DND-41 (cell line): ENCODE data around the gene TMEM128.
"Not testable (repeated sequence)": the region's sequence is repeated elsewhere in the genome, so short reads cannot be mapped to it uniquely, and the experiment has no call there.

Source experiments
- EZH2 ChIP-seq: IDR thresholded peaks from 3 replicates; pipeline ENCODE4 v1.6.1; 2012; ENCODE audit warnings: borderline replicate concordance, low read depth, mild to moderate bottlenecking, moderate library complexity, low read length, inconsistent platforms; ENCODE audit not compliant: severe bottlenecking
- TF ChIP-seq, protein P1 (sequence below): IDR thresholded peaks from 2 replicates; pipeline ENCODE4 v1.5.1; 2012; ENCODE audit warnings: borderline replicate concordance, low read length, moderate library complexity, mild to moderate bottlenecking; ENCODE audit not compliant: poor library complexity, severe bottlenecking; ENCODE audit errors: extremely low read depth

DNA sequence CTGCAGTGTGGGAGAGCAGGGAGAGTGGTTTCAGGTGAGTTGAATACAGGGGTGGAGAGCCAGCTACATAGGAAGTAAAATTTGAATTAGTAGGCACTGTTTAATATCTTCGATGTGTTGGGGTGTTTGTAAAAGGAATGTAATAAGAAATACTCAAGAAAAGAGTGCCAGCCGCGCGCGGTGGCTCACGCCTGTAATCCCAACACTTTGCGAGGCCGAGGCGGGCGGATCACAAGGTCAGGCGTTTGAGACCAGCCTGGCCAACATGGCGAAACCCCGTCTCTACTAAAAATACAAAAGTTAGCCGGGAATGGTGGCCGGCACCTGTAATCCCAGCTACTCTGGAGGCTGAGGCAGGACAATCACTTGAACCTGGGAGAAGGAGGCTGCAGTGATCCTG, 1.3 kb upstream of the TMEM128 start:
- TF ChIP-seq, protein P1, sequence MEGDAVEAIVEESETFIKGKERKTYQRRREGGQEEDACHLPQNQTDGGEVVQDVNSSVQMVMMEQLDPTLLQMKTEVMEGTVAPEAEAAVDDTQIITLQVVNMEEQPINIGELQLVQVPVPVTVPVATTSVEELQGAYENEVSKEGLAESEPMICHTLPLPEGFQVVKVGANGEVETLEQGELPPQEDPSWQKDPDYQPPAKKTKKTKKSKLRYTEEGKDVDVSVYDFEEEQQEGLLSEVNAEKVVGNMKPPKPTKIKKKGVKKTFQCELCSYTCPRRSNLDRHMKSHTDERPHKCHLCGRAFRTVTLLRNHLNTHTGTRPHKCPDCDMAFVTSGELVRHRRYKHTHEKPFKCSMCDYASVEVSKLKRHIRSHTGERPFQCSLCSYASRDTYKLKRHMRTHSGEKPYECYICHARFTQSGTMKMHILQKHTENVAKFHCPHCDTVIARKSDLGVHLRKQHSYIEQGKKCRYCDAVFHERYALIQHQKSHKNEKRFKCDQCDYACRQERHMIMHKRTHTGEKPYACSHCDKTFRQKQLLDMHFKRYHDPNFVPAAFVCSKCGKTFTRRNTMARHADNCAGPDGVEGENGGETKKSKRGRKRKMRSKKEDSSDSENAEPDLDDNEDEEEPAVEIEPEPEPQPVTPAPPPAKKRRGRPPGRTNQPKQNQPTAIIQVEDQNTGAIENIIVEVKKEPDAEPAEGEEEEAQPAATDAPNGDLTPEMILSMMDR: not testable (repeated sequence)
- not testable (repeated sequence) for TF ChIP-seq EZH2
